Heart right ventricle (tissue), 16 donors: ENCODE results near the gene ATP13A4. TPM values are rescaled to one million over a fixed set of nuclear protein-coding genes. Genes with fewer than 3 reads are reported as not detected.

Experiments used
- ATAC-seq, 8 donors: fragments of 200-7000 bp; cut with Tn5 transposase; one replicate each; pipeline ENCODE4 v1.9.1; 2020; ENCODE audit warnings: mild to moderate bottlenecking in 8 of 8, moderate library complexity in 8 of 8, moderate number of reproducible peaks in 1 of 8
- DNase-seq, 2 donors: peaks; one replicate each; pipeline ENCODE4 v3.0.0-alpha.2; 2020
- H3K27ac ChIP-seq, 10 donors: fragments of 200-600 bp; sonication (generic) in 2 of 10; one replicate each; pipeline versions ENCODE4 v1.5.0 to v1.8.0; 2020 to 2022; ENCODE audit warnings: mild to moderate bottlenecking in 3 of 10
- H3K27me3 ChIP-seq, 7 donors: fragments of 200-600 bp; one replicate each; pipeline ENCODE4 v1.8.0; 2021 to 2022; ENCODE audit warnings: mild to moderate bottlenecking in 2 of 7
- H3K36me3 ChIP-seq, 9 donors: fragments of 200-600 bp; sonication (generic) in 1 of 9; one replicate each; pipeline versions ENCODE4 v1.5.0 to v1.8.0; 2020 to 2022; ENCODE audit warnings: mild to moderate bottlenecking in 2 of 9
- H3K4me1 ChIP-seq, 9 donors: fragments of 200-600 bp; sonication (generic) in 1 of 9; one replicate each; pipeline versions ENCODE4 v1.5.0 to v1.8.0; 2020 to 2022; ENCODE audit warnings: mild to moderate bottlenecking in 4 of 9
- H3K4me3 ChIP-seq, 10 donors: fragments of 200-600 bp; sonication (generic) in 2 of 10; one replicate each; pipeline versions ENCODE4 v1.5.0 to v1.8.0; 2020 to 2022; ENCODE audit warnings: mild to moderate bottlenecking in 7 of 10, moderate library complexity in 2 of 10
- H3K9me3 ChIP-seq, 11 donors: fragments of 200-600 bp in 10 of 11; sonication (generic) in 2 of 11; one replicate each; pipeline versions ENCODE4 v1.5.0 to v1.8.0; 2013 to 2022; ENCODE audit warnings: mild to moderate bottlenecking in 2 of 11, control low read depth in 1 of 11, moderate library complexity in 1 of 11
- WGBS, 2 donors: extraction: QIAGEN DNeasy Blood & Tissue Kit; methylation state at CpG; one replicate each; pipeline ENCODE4 v1.1.7; 2013; ENCODE audit warnings: inconsistent platforms in 1 of 2; 5-methylcytosine and 5-hydroxymethylcytosine counted together
- intact Hi-C, 10 donors: fragments of 100-400 bp; cut with DNase I; formaldehyde crosslinking; loops; one replicate each; pipeline versions ENCODE4 v1.11.1 to v1.14.2; 2022
- polyA plus RNA-seq, 2 donors: library from polyadenylated mRNA; stranded (reverse); fragments of 200-250 nt; gene quantifications; one replicate each; pipeline ENCODE4 v1.2.3, GENCODE V29; 2013
- total RNA-seq, 10 donors: library from RNA; stranded (reverse); fragmentation: NEBNext Ultra II Directional in 3 of 10; extraction: Animal tissue kit (Norgen Biotek cat#: 25700) in 3 of 10; gene quantifications; one replicate each; pipeline versions ENCODE4 v1.2.1 to v1.2.4, GENCODE V29; 2021 to 2023
- TF ChIP-seq, protein P1 (sequence below), 9 donors: fragments of 200-600 bp; sonication (generic) in 2 of 9; IDR thresholded peaks; one replicate each; pipeline versions ENCODE4 v1.5.0 to v1.8.0; 2021 to 2022; ENCODE audit warnings: antibody characterized with exemption in 9 of 9, mild to moderate bottlenecking in 5 of 9, moderate library complexity in 1 of 9
- donor health status: Arrhythmogenic right ventricular cardiomyopathy.
- donor health status: ischemic (EF 13 %, LVEDD 7.1; RV severe dilation, severe dysfunction).
- donor health status: healthy with polysubstance abuse.
- donor health status: DM: no; HTN: yes; CAD: no.
- donor health status: DM: no; HTN: no; CAD: no.
- donor health status: ischemic (EF 25% LVEDD 6.9; RV normal size, moderate dysfunction).
- donor health status: ischemic (EF 25% LVEDD 5.7; RV mildly dilated, moderate dysfunction).
- donor health status: healthy.
- donor health status: DM: yes; HTN: yes; CAD: no.
- donor health status: Ischemic cardiomyopathy.
- donor health status: ischemic (EF 35%, LVEDD 5.7; RV mildly dilated, moderate dysfunction).
- donor health status: nonischemic (EF 11% LVEDD 7.7; RV severe dilation, severe dysfunction).
- donor health status: DM: yes; HTN: yes; CAD: no.
- donor health status: PGD.
- donor health status: ischemic (EF 29% LVEDD 5.4; RV normal size, mild dysfunction).
- donor health status: nonischemic (EF 23%, LVEDD 6.1; RV moderate dilation, normal function).

ATP13A4 gene
- total and polyA plus RNA-seq, 12 donors = 0.01 to 0.52 (median 0.19) TPM; not detected in 2

DNA sequence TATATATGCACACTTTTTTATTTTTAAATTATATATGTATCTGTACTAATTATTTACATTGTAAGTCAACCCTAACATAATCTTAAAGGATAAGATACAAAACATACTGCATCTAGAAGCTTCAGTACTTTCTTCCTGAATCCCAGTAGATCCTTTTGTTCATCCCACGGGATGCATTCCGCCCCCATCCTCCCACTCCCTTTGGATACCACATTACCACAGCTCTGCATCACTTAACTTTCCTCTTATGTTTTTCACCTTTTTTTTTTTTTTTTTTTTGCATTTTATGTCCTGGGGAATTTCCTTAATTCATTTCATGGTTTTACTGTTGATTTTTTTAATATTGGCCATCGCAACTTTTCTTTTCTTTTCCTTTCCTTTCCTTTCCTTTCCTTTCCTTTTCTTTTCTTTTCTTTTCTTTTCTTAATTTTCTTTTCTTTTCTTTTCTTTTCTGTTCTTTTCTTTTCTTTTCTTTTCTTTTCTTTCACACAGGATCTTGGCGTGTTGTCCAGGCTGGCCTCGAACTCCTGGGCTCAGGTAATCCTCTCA lies 41.3 kb upstream of the ATP13A4 start:
- DNase-seq = no peak
- no peak overlapping the region for H3K4me3 ChIP-seq
- WGBS, 2 donors = 89% methylated on average over 5 of the region's 5 CpGs
- no peaks in the 10 kb centered on the region for H3K27me3 ChIP-seq
- H3K4me1 ChIP-seq = peaks cover 5 to 60% (median 31%) of the 10 kb centered on the region in 9 donors
- ATAC-seq = no peak
- H3K27ac ChIP-seq = no peak overlapping the region
- intact Hi-C loops = no loop called here
- no peaks in the 10 kb centered on the region for H3K9me3 ChIP-seq
- TF ChIP-seq, protein P1, sequence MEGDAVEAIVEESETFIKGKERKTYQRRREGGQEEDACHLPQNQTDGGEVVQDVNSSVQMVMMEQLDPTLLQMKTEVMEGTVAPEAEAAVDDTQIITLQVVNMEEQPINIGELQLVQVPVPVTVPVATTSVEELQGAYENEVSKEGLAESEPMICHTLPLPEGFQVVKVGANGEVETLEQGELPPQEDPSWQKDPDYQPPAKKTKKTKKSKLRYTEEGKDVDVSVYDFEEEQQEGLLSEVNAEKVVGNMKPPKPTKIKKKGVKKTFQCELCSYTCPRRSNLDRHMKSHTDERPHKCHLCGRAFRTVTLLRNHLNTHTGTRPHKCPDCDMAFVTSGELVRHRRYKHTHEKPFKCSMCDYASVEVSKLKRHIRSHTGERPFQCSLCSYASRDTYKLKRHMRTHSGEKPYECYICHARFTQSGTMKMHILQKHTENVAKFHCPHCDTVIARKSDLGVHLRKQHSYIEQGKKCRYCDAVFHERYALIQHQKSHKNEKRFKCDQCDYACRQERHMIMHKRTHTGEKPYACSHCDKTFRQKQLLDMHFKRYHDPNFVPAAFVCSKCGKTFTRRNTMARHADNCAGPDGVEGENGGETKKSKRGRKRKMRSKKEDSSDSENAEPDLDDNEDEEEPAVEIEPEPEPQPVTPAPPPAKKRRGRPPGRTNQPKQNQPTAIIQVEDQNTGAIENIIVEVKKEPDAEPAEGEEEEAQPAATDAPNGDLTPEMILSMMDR (IDR thresholded peaks at IDR 0.05) = no peak
- H3K36me3 ChIP-seq = peaks cover 0 to 41% (median 0%) of the 10 kb centered on the region in 9 donors

DNA sequence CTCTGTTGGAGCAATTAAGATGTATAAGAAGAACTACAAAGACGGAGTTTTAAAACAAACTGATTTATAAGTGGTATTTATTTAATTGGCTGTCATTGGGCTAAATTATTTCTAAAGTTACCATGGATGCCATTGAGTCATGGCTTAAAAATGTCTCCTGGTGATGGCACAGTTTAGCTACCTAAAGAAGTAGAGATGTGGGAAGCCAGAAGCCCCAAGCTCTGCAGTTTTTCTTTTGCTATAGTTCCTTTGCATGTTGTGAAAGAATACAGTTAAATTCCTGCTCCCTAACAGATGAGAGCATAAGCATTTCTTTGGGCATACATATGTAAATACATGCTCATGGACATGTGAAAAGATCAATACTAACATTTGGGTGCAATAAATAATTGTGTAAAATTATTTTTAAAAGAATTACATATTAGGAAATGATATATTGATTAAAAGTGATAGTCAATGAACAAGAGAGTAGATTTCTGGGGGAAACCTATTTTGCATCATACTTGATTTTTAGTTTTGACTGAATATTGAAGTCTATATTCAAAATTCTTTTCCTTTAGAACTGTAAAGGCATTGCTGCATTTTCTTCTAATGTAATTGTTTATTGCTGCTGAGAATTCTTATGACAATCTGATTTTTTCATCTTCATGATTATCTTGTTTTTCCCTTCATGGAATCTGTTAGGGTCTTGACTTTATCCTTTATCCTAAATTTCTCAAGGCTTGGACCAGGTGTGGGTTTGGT lies 40.4 kb upstream of the ATP13A4 start:
- H3K9me3 ChIP-seq = no peaks in the 10 kb centered on the region
- H3K27me3 ChIP-seq = no peaks in the 10 kb centered on the region
- TF ChIP-seq, protein P1 (IDR thresholded peaks at IDR 0.05) = no peak
- no peak for DNase-seq
- WGBS, 2 donors = 80 to 83% methylated on average over 1 of the region's 1 CpG
- H3K4me3 ChIP-seq = peak overlapping the region in 1 of 10 donors; percentile 93
- H3K4me1 ChIP-seq = peaks cover 5 to 52% (median 31%) of the 10 kb centered on the region in 9 donors
- H3K36me3 ChIP-seq = peaks cover 0 to 39% (median 0%) of the 10 kb centered on the region in 9 donors
- ATAC-seq = no peak
- intact Hi-C loops = no loop called here
- no peak overlapping the region for H3K27ac ChIP-seq

DNA sequence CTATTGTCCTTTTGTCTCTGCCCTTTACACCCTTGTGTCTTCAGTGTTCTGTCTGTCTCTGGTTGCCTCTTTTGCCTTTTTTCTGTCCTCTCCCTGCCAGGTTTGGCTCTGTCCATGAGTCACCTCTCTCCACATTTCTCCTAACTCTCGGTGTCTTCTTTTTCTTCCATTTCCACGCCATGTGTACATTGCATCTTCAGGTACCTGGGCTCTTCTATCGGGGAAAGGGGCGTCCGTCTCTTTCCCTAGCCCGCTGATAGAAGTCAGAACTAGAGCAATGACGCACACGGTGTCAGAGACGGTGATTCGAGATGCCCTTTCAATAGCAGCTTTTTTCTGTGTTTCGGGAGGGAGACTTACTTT lies 39.0 kb upstream of the ATP13A4 start:
- H3K4me3 ChIP-seq = peak overlapping the region; percentile 63 to 97 (median 76)

More for the DNA sequence above, 39.0 kb upstream of the ATP13A4 start:
- TF ChIP-seq, protein P1 (IDR thresholded peaks at IDR 0.05) = no peak
- peak overlapping the region in 9 of 10 donors; percentile 84 to 98 (median 89) for H3K27ac ChIP-seq
- 1% methylated on average over 11 of the region's 11 CpGs for WGBS, 2 donors
- H3K4me1 ChIP-seq = peaks cover 5 to 39% (median 31%) of the 10 kb centered on the region in 9 donors
- no peaks in the 10 kb centered on the region for H3K27me3 ChIP-seq
- ATAC-seq (peak in 4 of 8 donors; percentile 1 to 8 (median 2)), DNase-seq (no peak)
- H3K36me3 ChIP-seq = peaks cover 0 to 24% (median 0%) of the 10 kb centered on the region in 9 donors
- H3K9me3 ChIP-seq = no peaks in the 10 kb centered on the region
- intact Hi-C loops = no loop called here
